ENCODE data around the gene HNRNPLL. TPM values are rescaled to one million over a fixed set of nuclear protein-coding genes. Genes with fewer than 3 reads are reported as not detected.
A peak's percentile ranks its signal among the peaks of the same experiment; 100 is the strongest.

Gene HNRNPLL
- total RNA-seq, 2 donors from 2014 or later, result 60.1 to 64.7 TPM

DNA sequence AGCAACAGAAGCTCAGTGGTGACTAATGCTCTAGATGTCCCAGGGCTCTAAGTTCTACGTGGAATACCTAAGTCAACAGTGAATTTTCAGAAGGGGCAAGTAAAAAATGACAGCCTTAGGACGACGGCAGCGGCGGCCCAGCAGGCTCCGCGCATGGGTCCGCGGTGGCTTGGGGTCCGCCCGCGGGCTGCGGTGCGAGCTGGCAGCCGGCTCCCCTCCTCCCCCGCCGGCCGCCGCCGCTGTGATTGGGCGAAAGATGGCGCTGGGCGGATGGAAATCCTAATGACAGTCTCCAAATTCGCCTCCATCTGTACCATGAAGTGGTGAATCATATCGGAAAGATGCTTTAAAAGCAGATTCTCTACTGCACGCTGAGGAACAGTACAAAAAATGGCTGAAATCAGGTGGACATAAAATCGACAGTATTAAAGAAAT lies 74.7 kb downstream of the HNRNPLL start:
- Histone ChIP-seq H3K27ac (peak overlapping the region; percentile 58 to 72), H3K36me3 (no peaks in the 10 kb centered on the region), H3K4me3 (peak overlapping the region; percentile 67), H3K4me1 (ENCODE audit: control insufficient read depth in 1 of 2, low read depth in 2 of 2) (peaks cover 4 to 54% of the 10 kb centered on the region in 2 donors), H3K9me3 (no peaks in the 10 kb centered on the region), H3K27me3 (replicated peaks; ENCODE audit: insufficient read depth) (no peaks in the 10 kb centered on the region)
- TF ChIP-seq, protein P1, sequence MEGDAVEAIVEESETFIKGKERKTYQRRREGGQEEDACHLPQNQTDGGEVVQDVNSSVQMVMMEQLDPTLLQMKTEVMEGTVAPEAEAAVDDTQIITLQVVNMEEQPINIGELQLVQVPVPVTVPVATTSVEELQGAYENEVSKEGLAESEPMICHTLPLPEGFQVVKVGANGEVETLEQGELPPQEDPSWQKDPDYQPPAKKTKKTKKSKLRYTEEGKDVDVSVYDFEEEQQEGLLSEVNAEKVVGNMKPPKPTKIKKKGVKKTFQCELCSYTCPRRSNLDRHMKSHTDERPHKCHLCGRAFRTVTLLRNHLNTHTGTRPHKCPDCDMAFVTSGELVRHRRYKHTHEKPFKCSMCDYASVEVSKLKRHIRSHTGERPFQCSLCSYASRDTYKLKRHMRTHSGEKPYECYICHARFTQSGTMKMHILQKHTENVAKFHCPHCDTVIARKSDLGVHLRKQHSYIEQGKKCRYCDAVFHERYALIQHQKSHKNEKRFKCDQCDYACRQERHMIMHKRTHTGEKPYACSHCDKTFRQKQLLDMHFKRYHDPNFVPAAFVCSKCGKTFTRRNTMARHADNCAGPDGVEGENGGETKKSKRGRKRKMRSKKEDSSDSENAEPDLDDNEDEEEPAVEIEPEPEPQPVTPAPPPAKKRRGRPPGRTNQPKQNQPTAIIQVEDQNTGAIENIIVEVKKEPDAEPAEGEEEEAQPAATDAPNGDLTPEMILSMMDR (IDR thresholded peaks at IDR 0.05), result no peak
- DNase-seq (ENCODE audit: low spot score) (no peak), ATAC-seq (ENCODE audit: insufficient number of reproducible peaks, low FRiP score, low read depth) (no peak)

DNA sequence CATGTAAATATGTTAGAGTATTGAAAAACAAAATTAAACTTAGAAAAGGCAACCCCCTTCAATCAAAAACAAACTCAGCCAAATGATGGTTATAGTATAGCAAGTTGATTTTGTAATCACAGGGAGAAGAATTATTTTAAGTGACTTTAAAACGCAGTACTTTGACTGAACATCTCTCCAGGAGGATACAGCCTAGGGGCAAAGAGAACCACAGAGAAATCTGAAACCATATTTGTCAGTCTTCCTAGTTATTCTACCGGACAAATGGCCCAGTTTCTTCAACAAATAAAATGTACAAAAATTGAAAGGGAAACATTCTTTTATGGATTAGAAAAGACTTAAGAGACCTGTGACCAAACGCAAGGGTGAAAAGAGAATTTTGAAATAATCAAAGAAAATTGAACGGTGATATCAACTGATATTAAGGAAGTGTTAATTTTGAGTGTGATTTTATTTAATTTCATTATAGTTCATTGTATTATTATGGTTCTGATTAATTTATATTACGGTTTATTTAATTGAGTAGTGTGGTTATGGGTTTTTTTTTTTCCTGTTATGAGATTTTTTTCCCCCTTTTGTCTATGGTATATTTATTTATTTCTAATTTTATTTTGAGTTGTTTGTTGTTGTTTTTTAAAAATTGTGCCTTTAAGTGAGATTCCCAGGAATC lies 75.3 kb downstream of the HNRNPLL start:
- no peaks in the 10 kb centered on the region for H3K27me3 ChIP-seq (replicated peaks; ENCODE audit: insufficient read depth)
- DNase-seq (ENCODE audit: low spot score) (no peak), ATAC-seq (ENCODE audit: insufficient number of reproducible peaks, low FRiP score, low read depth) (no peak)
- no peaks in the 10 kb centered on the region for H3K36me3 ChIP-seq
- peak overlapping the region; percentile 58 to 72 for H3K27ac ChIP-seq
- TF ChIP-seq, protein P1 (IDR thresholded peaks at IDR 0.05), result no peak
- H3K4me1 ChIP-seq (ENCODE audit: control insufficient read depth in 1 of 2, low read depth in 2 of 2), result peaks cover 4 to 53% of the 10 kb centered on the region in 2 donors
- peak overlapping the region; percentile 67 for H3K4me3 ChIP-seq
- no peaks in the 10 kb centered on the region for H3K9me3 ChIP-seq

DNA sequence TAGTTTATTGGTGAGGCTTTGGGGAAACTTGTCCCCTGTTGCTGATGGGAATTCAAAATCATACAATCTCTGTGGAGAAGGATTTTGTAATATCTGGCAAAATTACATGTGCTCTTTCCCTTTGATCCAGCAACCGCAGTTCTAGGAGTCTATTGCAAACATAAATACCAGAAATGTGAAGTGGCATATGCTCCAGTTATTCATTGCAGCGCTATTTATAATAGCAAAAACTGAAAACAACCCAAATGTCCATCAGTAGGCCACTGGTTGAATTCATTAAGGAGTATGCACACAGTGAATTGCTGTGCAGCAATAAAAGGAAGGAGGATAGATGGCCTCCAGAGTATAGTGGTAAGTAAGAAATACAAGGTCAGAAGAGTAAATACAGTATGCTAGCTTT lies 76.5 kb downstream of the HNRNPLL start:
- H3K4me3 ChIP-seq, result no peak overlapping the region
- no peaks in the 10 kb centered on the region for H3K36me3 ChIP-seq
- no peak for ATAC-seq (ENCODE audit: insufficient number of reproducible peaks, low FRiP score, low read depth)
- no peak for DNase-seq (ENCODE audit: low spot score)
- TF ChIP-seq, protein P1 (IDR thresholded peaks at IDR 0.05), result no peak
- H3K4me1 ChIP-seq (ENCODE audit: control insufficient read depth in 1 of 2, low read depth in 2 of 2), result peaks cover 4 to 53% of the 10 kb centered on the region in 2 donors
- H3K27ac ChIP-seq, result peak overlapping the region in 1 of 2 donors; percentile 47
- H3K9me3 ChIP-seq, result no peaks in the 10 kb centered on the region
- no peaks in the 10 kb centered on the region for H3K27me3 ChIP-seq (replicated peaks; ENCODE audit: insufficient read depth)

DNA sequence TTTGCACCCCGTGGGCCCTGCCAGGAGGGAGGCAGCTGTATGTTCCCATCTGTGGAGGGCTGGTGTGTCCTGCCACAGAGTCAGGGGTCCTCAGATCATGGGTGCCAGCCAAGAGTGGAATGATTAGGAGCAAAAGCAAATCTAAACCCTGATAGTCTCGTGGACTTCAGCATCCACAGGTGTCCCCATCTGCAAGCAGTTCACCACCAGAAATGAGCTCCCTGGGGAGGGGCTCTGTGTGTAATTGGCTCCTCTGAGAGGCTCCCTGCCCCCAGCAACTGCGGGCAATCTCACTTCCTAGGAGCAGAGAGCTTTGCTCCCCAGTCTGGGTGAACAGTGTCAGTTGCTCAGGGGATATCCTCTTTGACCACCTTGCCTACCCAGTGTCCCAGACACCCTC lies 78.1 kb downstream of the HNRNPLL start:
- Histone ChIP-seq H3K36me3 (no peaks in the 10 kb centered on the region), H3K4me3 (no peak overlapping the region), H3K27ac (peak overlapping the region; percentile 58 to 61), H3K27me3 (replicated peaks; ENCODE audit: insufficient read depth) (no peaks in the 10 kb centered on the region), H3K9me3 (no peaks in the 10 kb centered on the region), H3K4me1 (ENCODE audit: control insufficient read depth in 1 of 2, low read depth in 2 of 2) (peaks cover 4 to 53% of the 10 kb centered on the region in 2 donors)
- ATAC-seq (ENCODE audit: insufficient number of reproducible peaks, low FRiP score, low read depth) (no peak), DNase-seq (ENCODE audit: low spot score) (no peak)
- TF ChIP-seq, protein P1 (IDR thresholded peaks at IDR 0.05), result no peak

DNA sequence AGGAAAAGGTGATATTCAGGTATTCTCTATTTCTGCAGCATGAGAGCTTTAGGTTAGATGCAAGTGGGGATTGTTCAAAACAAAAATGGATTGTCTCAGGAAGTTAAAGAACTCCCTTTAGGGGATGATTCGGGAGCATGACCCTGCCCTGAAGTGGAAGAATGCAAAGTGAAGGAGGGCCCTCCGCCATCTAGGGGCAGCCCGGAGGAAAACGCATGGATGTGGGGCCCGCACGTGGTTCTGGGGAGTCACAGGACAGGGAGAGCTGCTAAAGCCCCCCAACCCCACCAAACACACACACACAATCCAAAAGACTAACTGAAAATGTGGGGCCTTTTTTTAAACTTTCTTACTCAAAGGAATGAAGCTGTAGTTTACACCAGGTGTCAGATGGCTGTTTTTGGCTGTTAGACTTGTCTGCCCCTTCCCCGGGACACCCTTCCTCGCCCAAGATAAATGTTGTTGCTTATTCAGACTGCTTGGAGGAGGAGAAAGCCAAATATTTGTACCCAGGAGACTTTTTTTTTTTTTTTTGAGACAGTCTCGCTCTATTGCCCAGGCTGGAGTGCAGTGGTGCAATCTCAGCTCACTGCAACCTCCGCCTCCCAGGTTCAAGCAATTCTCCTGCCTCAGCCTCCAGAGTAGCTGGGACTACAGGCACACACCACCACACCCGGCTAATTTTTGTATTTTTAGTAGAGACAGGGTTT lies 78.8 kb downstream of the HNRNPLL start:
- Histone ChIP-seq H3K4me3 (no peak overlapping the region), H3K27me3 (replicated peaks; ENCODE audit: insufficient read depth) (no peaks in the 10 kb centered on the region), H3K27ac (peak overlapping the region; percentile 58 to 68), H3K4me1 (ENCODE audit: control insufficient read depth in 1 of 2, low read depth in 2 of 2) (peaks cover 4 to 53% of the 10 kb centered on the region in 2 donors), H3K9me3 (no peaks in the 10 kb centered on the region), H3K36me3 (no peaks in the 10 kb centered on the region)
- TF ChIP-seq, protein P1 (IDR thresholded peaks at IDR 0.05), result no peak
- ATAC-seq (ENCODE audit: insufficient number of reproducible peaks, low FRiP score, low read depth) (no peak), DNase-seq (ENCODE audit: low spot score) (no peak)

Measured in thoracic aorta (tissue), 2 donors.